Thoracic aorta (tissue), 2 donors: ENCODE results near the gene NIPAL3. TPM values are rescaled to one million over a fixed set of nuclear protein-coding genes. Genes with fewer than 3 reads are reported as not detected.

Experiments
- ATAC-seq: fragments of 150-250 bp; one replicate; pipeline ENCODE4 v1.8.0; 2017; ENCODE audit warnings: low read depth; ENCODE audit not compliant: insufficient number of reproducible peaks, low FRiP score
- DNase-seq: peaks from one replicate; pipeline ENCODE4 v3.0.0-alpha.2; 2020; ENCODE audit warnings: low spot score
- H3K27ac ChIP-seq, 2 donors: fragments of 200-600 bp; sonication (generic); 1 replicate in 1 of 2; 2 replicates in 1 of 2; pipeline ENCODE4 v1.5.1; 2016; ENCODE audit warnings: mild to moderate bottlenecking in 2 of 2, moderate library complexity in 2 of 2
- H3K27me3 ChIP-seq: fragments of 200-600 bp; sonication (generic); replicated peaks from 2 replicates; pipeline ENCODE4 v1.6.0; 2016; ENCODE audit warnings: mild to moderate bottlenecking; ENCODE audit not compliant: insufficient read depth
- H3K36me3 ChIP-seq: fragments of 200-600 bp; sonication (generic); one replicate; pipeline ENCODE4 v1.5.1; 2016
- H3K4me1 ChIP-seq, 2 donors: fragments of 200-600 bp; sonication (generic); 1 replicate in 1 of 2; 2 replicates in 1 of 2; pipeline versions ENCODE4 v1.5.1 to v1.6.0; 2016; ENCODE audit warnings: low read depth in 2 of 2, mild to moderate bottlenecking in 1 of 2; ENCODE audit not compliant: control insufficient read depth in 1 of 2
- H3K4me3 ChIP-seq: fragments of 200-600 bp; sonication (generic); 2 replicates; pipeline ENCODE4 v1.5.1; 2016; ENCODE audit warnings: mild to moderate bottlenecking
- H3K9me3 ChIP-seq: fragments of 200-600 bp; sonication (generic); 2 replicates; pipeline ENCODE4 v1.5.1; 2016
- total RNA-seq, 2 donors: library from RNA; depleted of rRNA; stranded (reverse); fragments of >200 nt; gene quantifications; one replicate each; pipeline versions ENCODE4 v1.1.0 to v1.2.3, GENCODE V29; 2016
- TF ChIP-seq, protein P1 (sequence below): fragments of 200-600 bp; sonication (generic); IDR thresholded peaks from one replicate; pipeline ENCODE4 v1.5.1; 2019; ENCODE audit warnings: antibody characterized with exemption

Gene NIPAL3
- total RNA-seq, 2 donors from 2014 or later = 19.3 to 31.4 TPM

DNA sequence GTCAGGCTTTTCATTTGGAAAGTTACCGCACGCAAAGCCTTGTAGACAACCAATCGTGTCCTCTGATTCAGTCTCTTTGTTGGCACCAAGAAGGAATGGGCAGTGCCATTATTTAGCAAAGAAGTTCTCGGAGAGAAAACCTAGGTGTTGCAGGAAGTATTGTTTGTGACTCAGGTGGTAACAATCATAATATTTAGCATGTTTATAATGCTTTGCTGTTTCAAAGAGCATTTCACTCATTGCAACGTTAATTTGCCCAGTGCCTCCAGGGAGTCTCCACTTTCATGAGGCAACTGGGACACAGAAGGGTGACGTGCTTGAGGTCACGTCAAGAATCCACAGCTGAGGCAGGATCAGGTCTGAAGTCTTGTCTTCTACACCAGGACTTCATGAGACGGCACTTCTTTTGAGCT is 33.4 kb upstream of the NIPAL3 start:
- Histone ChIP-seq H3K4me1 (no peaks in the 10 kb centered on the region), H3K9me3 (no peaks in the 10 kb centered on the region), H3K36me3 (no peaks in the 10 kb centered on the region), H3K4me3 (no peak overlapping the region), H3K27me3 (no peaks in the 10 kb centered on the region), H3K27ac (no peak overlapping the region)
- DNase-seq (no peak), ATAC-seq (no peak)
- TF ChIP-seq, protein P1, sequence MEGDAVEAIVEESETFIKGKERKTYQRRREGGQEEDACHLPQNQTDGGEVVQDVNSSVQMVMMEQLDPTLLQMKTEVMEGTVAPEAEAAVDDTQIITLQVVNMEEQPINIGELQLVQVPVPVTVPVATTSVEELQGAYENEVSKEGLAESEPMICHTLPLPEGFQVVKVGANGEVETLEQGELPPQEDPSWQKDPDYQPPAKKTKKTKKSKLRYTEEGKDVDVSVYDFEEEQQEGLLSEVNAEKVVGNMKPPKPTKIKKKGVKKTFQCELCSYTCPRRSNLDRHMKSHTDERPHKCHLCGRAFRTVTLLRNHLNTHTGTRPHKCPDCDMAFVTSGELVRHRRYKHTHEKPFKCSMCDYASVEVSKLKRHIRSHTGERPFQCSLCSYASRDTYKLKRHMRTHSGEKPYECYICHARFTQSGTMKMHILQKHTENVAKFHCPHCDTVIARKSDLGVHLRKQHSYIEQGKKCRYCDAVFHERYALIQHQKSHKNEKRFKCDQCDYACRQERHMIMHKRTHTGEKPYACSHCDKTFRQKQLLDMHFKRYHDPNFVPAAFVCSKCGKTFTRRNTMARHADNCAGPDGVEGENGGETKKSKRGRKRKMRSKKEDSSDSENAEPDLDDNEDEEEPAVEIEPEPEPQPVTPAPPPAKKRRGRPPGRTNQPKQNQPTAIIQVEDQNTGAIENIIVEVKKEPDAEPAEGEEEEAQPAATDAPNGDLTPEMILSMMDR = no peak

DNA sequence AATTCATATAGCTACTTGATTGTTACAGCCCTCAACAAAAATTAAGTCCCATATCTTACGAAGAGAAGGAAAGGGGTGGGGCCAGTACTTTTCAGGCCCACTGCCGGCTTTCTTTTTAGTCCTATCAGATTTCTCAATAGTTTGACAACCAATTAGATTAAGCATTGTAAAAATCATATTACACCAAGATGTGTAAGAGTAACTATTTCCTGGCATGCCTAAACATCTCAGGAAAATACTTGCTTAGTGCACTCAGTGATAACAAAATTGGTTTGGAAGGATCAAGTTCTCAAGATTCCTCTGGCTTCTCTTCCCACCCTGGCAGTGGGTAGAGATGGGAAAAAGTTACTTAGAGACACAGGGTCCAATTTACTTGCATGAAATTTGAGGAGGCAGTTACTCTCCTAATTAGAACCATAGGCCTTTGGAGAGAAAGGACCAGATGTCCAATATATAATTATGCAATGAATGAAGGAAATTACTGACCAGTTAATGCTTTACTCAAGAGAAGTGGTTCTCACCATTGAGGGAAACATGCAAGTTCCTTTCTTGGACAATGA is 32.1 kb upstream of the NIPAL3 start:
- ATAC-seq (no peak), DNase-seq (no peak)
- no peaks in the 10 kb centered on the region for H3K36me3 ChIP-seq
- H3K27ac ChIP-seq = no peak overlapping the region
- H3K4me3 ChIP-seq = no peak overlapping the region
- TF ChIP-seq, protein P1 = no peak
- no peaks in the 10 kb centered on the region for H3K27me3 ChIP-seq
- no peaks in the 10 kb centered on the region for H3K4me1 ChIP-seq
- H3K9me3 ChIP-seq = no peaks in the 10 kb centered on the region

GRCh38 chr1:24384251-24385090 is 31.1 kb upstream of the NIPAL3 start:
- no peak overlapping the region for H3K4me3 ChIP-seq
- H3K36me3 ChIP-seq = no peaks in the 10 kb centered on the region
- ATAC-seq = no peak
- TF ChIP-seq, protein P1 = no peak
- H3K4me1 ChIP-seq = no peaks in the 10 kb centered on the region
- H3K27ac ChIP-seq = no peak overlapping the region
- H3K9me3 ChIP-seq = no peaks in the 10 kb centered on the region
- H3K27me3 ChIP-seq = no peaks in the 10 kb centered on the region
- DNase-seq = no peak

DNA sequence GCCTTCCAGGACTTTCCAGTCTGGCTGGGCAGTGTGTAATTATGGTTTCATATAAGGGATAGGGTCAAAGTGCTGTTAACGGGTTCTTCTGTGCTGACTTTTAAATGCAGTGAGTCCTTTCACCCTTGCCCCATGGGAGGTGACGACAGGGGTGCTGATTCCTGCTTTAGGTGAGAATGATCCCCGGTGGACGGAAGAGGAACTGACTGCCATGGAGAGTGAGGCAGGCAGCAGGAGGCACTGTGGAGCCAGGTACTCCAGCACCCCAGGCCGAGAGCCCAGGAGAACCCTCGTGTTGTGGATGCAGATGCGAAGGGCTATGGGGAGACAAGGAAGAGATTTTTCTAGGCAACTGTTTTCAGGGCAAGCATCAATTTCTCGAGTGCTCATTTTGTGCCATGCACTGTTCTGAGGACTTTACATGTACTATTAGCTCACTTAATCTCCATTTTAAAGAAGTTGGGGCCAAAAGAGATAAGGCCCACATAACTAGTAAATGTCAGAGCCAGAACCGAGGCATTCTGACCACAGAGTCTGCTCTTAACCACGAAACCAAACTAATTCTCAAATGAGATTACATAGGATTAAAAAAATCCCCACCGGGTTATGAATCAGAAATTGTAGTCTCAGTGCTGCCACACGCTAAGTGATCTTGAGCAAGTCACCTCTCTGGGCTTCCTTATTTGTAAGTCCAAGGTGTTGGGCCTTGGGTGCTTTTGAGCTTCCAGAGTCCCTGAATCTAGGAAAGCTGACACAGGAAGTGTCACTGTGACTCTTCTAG is 30.3 kb upstream of the NIPAL3 start:
- H3K4me3 ChIP-seq = no peak overlapping the region
- no peaks in the 10 kb centered on the region for H3K27me3 ChIP-seq
- H3K4me1 ChIP-seq = no peaks in the 10 kb centered on the region
- no peak for ATAC-seq
- no peaks in the 10 kb centered on the region for H3K36me3 ChIP-seq
- no peak for DNase-seq
- TF ChIP-seq, protein P1 = no peak
- no peaks in the 10 kb centered on the region for H3K9me3 ChIP-seq
- H3K27ac ChIP-seq = no peak overlapping the region

DNA sequence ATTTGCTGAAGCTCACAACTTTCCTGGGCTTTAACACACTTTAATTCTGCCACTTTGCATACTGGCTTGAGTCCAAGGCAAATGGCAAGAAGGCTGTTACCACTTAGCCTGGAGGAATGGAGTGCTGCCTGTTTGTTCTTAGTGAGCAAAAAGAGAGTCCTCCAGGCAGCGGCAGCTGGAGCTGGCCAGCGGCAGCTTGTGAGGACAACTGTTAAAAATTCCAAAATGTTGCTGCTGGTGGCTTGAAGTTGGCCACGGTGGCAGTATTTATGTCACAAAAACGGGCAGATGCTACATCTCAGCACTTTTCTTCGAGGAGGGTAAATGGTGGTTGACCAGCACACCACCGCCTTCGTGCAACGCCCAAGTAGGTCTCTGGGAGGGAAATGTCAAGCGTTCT is 29.4 kb upstream of the NIPAL3 start:
- TF ChIP-seq, protein P1 = no peak
- H3K36me3 ChIP-seq = no peaks in the 10 kb centered on the region
- ATAC-seq = no peak

More for the DNA sequence above, 29.4 kb upstream of the NIPAL3 start:
- no peaks in the 10 kb centered on the region for H3K4me1 ChIP-seq
- no peaks in the 10 kb centered on the region for H3K27me3 ChIP-seq
- H3K9me3 ChIP-seq = no peaks in the 10 kb centered on the region
- H3K27ac ChIP-seq = no peak overlapping the region
- DNase-seq = no peak
- H3K4me3 ChIP-seq = no peak overlapping the region
